Measurements from ENCODE around the gene LSS.

DNA sequence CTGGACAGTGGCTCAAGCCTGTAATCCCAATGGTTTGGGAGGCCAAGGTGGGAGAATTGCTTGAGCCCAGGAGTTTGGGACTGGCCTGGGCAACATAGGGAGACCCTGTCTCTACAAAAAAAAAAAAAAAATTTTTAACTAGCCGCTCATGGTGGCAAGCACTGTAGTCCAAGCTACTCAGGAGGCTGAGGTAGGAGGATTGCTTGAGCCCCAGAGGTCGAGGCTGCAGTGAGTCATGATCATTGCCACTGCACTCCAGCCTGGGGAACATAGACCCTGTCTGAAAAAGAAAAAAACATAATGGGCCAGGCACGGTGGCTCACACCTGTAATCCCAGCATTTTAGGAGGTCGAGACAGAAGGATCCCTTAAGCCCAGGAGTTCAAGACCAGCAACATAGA lies 49.6 kb downstream of the LSS start:
- no peak for TF ChIP-seq POLR2A (IDR thresholded peaks at IDR 0.05)
- TF ChIP-seq, protein P1, sequence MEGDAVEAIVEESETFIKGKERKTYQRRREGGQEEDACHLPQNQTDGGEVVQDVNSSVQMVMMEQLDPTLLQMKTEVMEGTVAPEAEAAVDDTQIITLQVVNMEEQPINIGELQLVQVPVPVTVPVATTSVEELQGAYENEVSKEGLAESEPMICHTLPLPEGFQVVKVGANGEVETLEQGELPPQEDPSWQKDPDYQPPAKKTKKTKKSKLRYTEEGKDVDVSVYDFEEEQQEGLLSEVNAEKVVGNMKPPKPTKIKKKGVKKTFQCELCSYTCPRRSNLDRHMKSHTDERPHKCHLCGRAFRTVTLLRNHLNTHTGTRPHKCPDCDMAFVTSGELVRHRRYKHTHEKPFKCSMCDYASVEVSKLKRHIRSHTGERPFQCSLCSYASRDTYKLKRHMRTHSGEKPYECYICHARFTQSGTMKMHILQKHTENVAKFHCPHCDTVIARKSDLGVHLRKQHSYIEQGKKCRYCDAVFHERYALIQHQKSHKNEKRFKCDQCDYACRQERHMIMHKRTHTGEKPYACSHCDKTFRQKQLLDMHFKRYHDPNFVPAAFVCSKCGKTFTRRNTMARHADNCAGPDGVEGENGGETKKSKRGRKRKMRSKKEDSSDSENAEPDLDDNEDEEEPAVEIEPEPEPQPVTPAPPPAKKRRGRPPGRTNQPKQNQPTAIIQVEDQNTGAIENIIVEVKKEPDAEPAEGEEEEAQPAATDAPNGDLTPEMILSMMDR (IDR thresholded peaks at IDR 0.05), result no peak
